ENCODE results near the gene TSHZ2. TPM values are rescaled to one million over a fixed set of nuclear protein-coding genes. Genes with fewer than 3 reads are reported as not detected.

TSHZ2 gene
- total RNA-seq, 4 donors from 2014 or later, result 1.9 to 12.9 (median 5.0) TPM

GRCh38 chr20:53381568-53382262 lies 409.6 kb downstream of the TSHZ2 start:
- H3K27ac ChIP-seq, result no peak overlapping the region
- no peak for DNase-seq
- H3K4me3 ChIP-seq, result no peak overlapping the region
- H3K4me1 ChIP-seq, result no peaks in the 10 kb centered on the region
- no peaks in the 10 kb centered on the region for H3K27me3 ChIP-seq
- in situ Hi-C loops (cut with MboI; ENCODE audit: low pct_ligation_motif_present in 1 of 4, low pct_unique_long_range_greater_than_20kb in 1 of 4, low sequenced_read_pairs in 3 of 4), result no loop called here
- H3K9me3 ChIP-seq, result no peaks in the 10 kb centered on the region
- no peaks in the 10 kb centered on the region for H3K36me3 ChIP-seq
- TF ChIP-seq CTCF (IDR thresholded peaks at IDR 0.05) (no peak), POLR2A (IDR thresholded peaks at IDR 0.05) (no peak), EP300 (IDR thresholded peaks at IDR 0.05; ENCODE audit: low read depth) (no peak), POLR2AphosphoS5 (IDR thresholded peaks at IDR 0.05) (no peak)
- WGBS, 2 donors (ENCODE audit: low coverage in 1 of 2), result 76 to 82% methylated on average over 2 to 3 of the region's 3 CpGs
- intact Hi-C loops (cut with DNase I; ENCODE audit: low total_unique reads), result no loop called here

GRCh38 chr20:53382263-53382844 lies 410.2 kb downstream of the TSHZ2 start:
- Histone ChIP-seq H3K36me3 (no peaks in the 10 kb centered on the region), H3K27me3 (no peaks in the 10 kb centered on the region), H3K4me3 (no peak overlapping the region), H3K27ac (no peak overlapping the region), H3K4me1 (no peaks in the 10 kb centered on the region), H3K9me3 (no peaks in the 10 kb centered on the region)
- WGBS, 2 donors (ENCODE audit: low coverage in 1 of 2), result 78% methylated on average over 7 of the region's 7 CpGs; no CpG with 5 or more reads in 1 of the 2 donors
- no peak for DNase-seq
- in situ Hi-C loops (cut with MboI; ENCODE audit: low pct_ligation_motif_present in 1 of 4, low pct_unique_long_range_greater_than_20kb in 1 of 4, low sequenced_read_pairs in 3 of 4), result no loop called here
- TF ChIP-seq EP300 (IDR thresholded peaks at IDR 0.05; ENCODE audit: low read depth) (no peak), CTCF (IDR thresholded peaks at IDR 0.05) (no peak), POLR2A (IDR thresholded peaks at IDR 0.05) (no peak), POLR2AphosphoS5 (IDR thresholded peaks at IDR 0.05) (no peak)
- intact Hi-C loops (cut with DNase I; ENCODE audit: low total_unique reads), result no loop called here

GRCh38 chr20:53383916-53384315 lies 411.8 kb downstream of the TSHZ2 start:
- in situ Hi-C loops (cut with MboI; ENCODE audit: low pct_ligation_motif_present in 1 of 4, low pct_unique_long_range_greater_than_20kb in 1 of 4, low sequenced_read_pairs in 3 of 4) (no loop called here), intact Hi-C loops (cut with DNase I; ENCODE audit: low total_unique reads) (no loop called here)
- Histone ChIP-seq H3K27ac (no peak overlapping the region), H3K27me3 (no peaks in the 10 kb centered on the region), H3K36me3 (no peaks in the 10 kb centered on the region), H3K9me3 (no peaks in the 10 kb centered on the region), H3K4me3 (no peak overlapping the region), H3K4me1 (no peaks in the 10 kb centered on the region)
- TF ChIP-seq POLR2A (IDR thresholded peaks at IDR 0.05) (no peak), POLR2AphosphoS5 (IDR thresholded peaks at IDR 0.05) (no peak), EP300 (IDR thresholded peaks at IDR 0.05; ENCODE audit: low read depth) (no peak), CTCF (IDR thresholded peaks at IDR 0.05) (no peak)
- WGBS, 2 donors (ENCODE audit: low coverage in 1 of 2), result 77% methylated on average over 6 to 8 of the region's 8 CpGs
- no peak for DNase-seq

- in situ Hi-C loops (cut with MboI; ENCODE audit: low pct_ligation_motif_present in 1 of 4, low pct_unique_long_range_greater_than_20kb in 1 of 4, low sequenced_read_pairs in 3 of 4), result no loop called here
- no peak for TF ChIP-seq POLR2A (IDR thresholded peaks at IDR 0.05)
- no peak for TF ChIP-seq EP300 (IDR thresholded peaks at IDR 0.05; ENCODE audit: low read depth)
- H3K27me3 ChIP-seq, result no peaks in the 10 kb centered on the region
Observed at GRCh38 chr20:53384392-53384791, 412.2 kb downstream of the TSHZ2 start.

More at GRCh38 chr20:53384392-53384791, 412.2 kb downstream of the TSHZ2 start:
- no peak for DNase-seq
- H3K4me3 ChIP-seq, result no peak overlapping the region
- no peaks in the 10 kb centered on the region for H3K9me3 ChIP-seq
- intact Hi-C loops (cut with DNase I; ENCODE audit: low total_unique reads), result no loop called here
- H3K4me1 ChIP-seq, result no peaks in the 10 kb centered on the region
- no peak overlapping the region for H3K27ac ChIP-seq
- no peaks in the 10 kb centered on the region for H3K36me3 ChIP-seq
- WGBS, 2 donors (ENCODE audit: low coverage in 1 of 2), result 63 to 79% methylated on average over 3 of the region's 3 CpGs
